GM13976 (cell line): ENCODE measurements around the gene CALHM6.

Experiments
- DNase-seq: peaks from one replicate; pipeline ENCODE4 v3.0.0; 2012; ENCODE audit warnings: low spot score
- CTCF ChIP-seq: IDR thresholded peaks from 2 replicates; pipeline ENCODE4 v1.5.1; 2012; ENCODE audit warnings: borderline replicate concordance, mild to moderate bottlenecking; ENCODE audit not compliant: insufficient read depth; ENCODE audit errors: extremely low read depth, missing control alignments, control extremely low read depth
- in situ Hi-C: fragments of 300-500 bp; cut with MboI; formaldehyde crosslinking; loops from one replicate; pipeline ENCODE4 v1.12.0; 2022; ENCODE audit warnings: low sequenced_read_pairs, mixed read lengths, inconsistent platforms; ENCODE audit not compliant: unreplicated experiment

The CALHM6 gene

GRCh38 chr6:116456106-116456505, 5.1 kb upstream of the CALHM6 start:
- no peak for TF ChIP-seq CTCF
- in situ Hi-C loops = no loop called here
- no peak for DNase-seq

GRCh38 chr6:116456927-116457326, 4.2 kb upstream of the CALHM6 start:
- DNase-seq = no peak
- in situ Hi-C loops = no loop called here
- no peak for TF ChIP-seq CTCF

- TF ChIP-seq CTCF = no peak
- in situ Hi-C loops = no loop called here
- no peak for DNase-seq
Measured at GRCh38 chr6:116458264-116458663, 2.9 kb upstream of the CALHM6 start.

- no peak for TF ChIP-seq CTCF
- no peak for DNase-seq
- in situ Hi-C loops = no loop called here
Measured at GRCh38 chr6:116459927-116460326, 1.2 kb upstream of the CALHM6 start.

GRCh38 chr6:116461932-116462885, 1.0 kb downstream of the CALHM6 start:
- DNase-seq = peak; percentile 81
- TF ChIP-seq CTCF = no peak
- in situ Hi-C loops = no loop called here

GRCh38 chr6:116463301-116463700, 2.1 kb downstream of the CALHM6 start:
- TF ChIP-seq CTCF = no peak
- no peak for DNase-seq
- in situ Hi-C loops = no loop called here

GRCh38 chr6:116465246-116465645, 4.1 kb downstream of the CALHM6 start:
- DNase-seq = no peak
- no peak for TF ChIP-seq CTCF
- in situ Hi-C loops = no loop called here
